ENCODE measurements around the gene CRIP1. TPM values are rescaled to one million over a fixed set of nuclear protein-coding genes. Genes with fewer than 3 reads are reported as not detected.

The CRIP1 gene
- total RNA-seq, 4 donors from 2014 or later = 28.6 to 140 (median 76.2) TPM

DNA sequence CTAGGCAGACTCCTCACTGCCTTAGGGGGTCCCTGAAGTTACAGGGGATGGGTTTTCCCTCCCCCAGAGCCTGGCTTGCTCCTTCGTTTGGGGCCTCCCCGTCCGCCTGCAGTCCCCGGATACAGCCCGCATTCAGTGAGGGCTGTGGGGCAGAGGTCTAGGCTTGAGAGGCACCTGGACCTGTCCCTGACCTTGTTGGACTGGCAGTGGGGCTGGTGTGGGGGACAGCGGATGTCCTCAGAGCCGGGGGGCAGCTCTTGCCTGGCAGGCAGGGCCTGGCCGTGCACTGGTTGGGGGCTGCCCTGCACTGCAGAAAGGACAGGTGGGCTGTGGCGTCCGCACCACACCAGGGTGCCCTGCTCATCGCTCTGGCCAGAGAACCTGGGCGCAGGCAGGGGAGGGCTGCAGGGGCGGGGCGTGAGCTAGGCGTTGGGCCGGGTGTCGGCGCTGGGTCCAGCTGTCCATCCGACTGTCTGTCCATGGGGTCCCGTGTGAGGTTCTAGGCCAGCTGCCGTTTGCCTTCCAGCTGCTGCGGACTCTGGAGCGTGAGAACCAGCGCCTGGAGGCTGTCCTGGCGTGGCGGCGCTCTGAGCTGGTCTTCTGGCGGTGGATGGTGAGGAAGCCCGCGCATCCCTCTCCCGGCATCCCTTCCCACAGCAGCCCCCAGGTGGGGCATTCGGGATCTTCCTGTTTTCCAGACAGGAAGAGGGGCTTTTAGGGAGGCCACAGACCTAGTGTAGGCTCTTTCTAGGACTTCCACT lies 10.3 kb downstream of the CRIP1 start:
- H3K27me3 ChIP-seq = no peaks in the 10 kb centered on the region
- no peaks in the 10 kb centered on the region for H3K9me3 ChIP-seq
- H3K36me3 ChIP-seq = peaks cover 11% of the 10 kb centered on the region
- no peak overlapping the region for H3K4me3 ChIP-seq
- H3K27ac ChIP-seq = no peak overlapping the region
- 100% methylated on average over 1 of the region's 32 CpGs for WGBS
- H3K4me1 ChIP-seq = peaks cover 23% of the 10 kb centered on the region
- peak in 1 of 2 donors; percentile 67 for DNase-seq (ENCODE audit: low spot score in 2 of 2)
- TF ChIP-seq, protein P1, sequence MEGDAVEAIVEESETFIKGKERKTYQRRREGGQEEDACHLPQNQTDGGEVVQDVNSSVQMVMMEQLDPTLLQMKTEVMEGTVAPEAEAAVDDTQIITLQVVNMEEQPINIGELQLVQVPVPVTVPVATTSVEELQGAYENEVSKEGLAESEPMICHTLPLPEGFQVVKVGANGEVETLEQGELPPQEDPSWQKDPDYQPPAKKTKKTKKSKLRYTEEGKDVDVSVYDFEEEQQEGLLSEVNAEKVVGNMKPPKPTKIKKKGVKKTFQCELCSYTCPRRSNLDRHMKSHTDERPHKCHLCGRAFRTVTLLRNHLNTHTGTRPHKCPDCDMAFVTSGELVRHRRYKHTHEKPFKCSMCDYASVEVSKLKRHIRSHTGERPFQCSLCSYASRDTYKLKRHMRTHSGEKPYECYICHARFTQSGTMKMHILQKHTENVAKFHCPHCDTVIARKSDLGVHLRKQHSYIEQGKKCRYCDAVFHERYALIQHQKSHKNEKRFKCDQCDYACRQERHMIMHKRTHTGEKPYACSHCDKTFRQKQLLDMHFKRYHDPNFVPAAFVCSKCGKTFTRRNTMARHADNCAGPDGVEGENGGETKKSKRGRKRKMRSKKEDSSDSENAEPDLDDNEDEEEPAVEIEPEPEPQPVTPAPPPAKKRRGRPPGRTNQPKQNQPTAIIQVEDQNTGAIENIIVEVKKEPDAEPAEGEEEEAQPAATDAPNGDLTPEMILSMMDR (IDR thresholded peaks at IDR 0.05) = no peak
- no peak for TF ChIP-seq EP300 (IDR thresholded peaks at IDR 0.05)
- TF ChIP-seq POLR2A (IDR thresholded peaks at IDR 0.05) = no peak
- TF ChIP-seq POLR2AphosphoS5 (IDR thresholded peaks at IDR 0.05) = no peak

DNA sequence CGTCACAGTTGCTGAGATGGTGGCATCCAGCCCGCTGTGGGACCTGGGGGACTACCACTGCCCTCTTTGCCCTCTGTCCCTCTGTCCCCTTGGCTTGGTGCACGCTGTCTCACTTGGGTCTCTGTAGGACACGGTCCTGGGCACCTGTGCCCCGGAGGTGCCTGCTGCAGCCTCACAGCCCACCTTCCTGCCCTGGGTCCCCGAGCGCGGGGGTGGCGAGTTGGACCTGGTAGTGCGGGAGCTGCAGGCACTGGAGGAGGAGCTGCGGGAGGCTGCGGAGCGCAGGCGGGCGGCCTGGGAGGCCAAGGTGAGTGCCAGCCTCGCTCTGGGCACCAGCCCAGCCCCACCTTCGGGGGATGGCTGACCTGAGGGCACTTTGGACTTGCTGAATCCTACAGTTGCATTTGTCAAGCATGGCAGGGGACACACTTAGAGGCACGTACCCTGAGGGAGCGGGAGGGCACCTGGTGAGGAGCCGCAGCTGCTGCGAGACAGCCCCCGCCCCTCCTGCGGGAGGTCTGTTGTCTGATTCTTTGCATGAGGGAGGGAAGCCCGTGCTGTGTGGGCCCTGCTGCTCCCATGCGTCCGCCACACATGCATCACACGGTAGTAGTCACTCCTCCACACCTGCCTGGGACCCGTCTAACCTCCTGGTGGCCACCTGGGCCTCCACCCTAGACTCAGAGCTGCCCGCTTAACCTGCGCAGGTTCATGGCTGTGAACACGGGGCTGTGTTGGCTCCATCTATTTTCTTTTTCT lies 11.2 kb downstream of the CRIP1 start:
- peak in 1 of 2 donors; percentile 73 for DNase-seq (ENCODE audit: low spot score in 2 of 2)
- no peak for TF ChIP-seq POLR2A (IDR thresholded peaks at IDR 0.05)
- TF ChIP-seq, protein P1 (IDR thresholded peaks at IDR 0.05) = no peak
- no peak for TF ChIP-seq EP300 (IDR thresholded peaks at IDR 0.05)
- no peak for TF ChIP-seq POLR2AphosphoS5 (IDR thresholded peaks at IDR 0.05)
- WGBS = 87% methylated on average over 10 of the region's 31 CpGs
- Histone ChIP-seq H3K4me1 (peaks cover 15% of the 10 kb centered on the region), H3K9me3 (no peaks in the 10 kb centered on the region), H3K27me3 (no peaks in the 10 kb centered on the region), H3K36me3 (peaks cover 11% of the 10 kb centered on the region), H3K4me3 (no peak overlapping the region), H3K27ac (no peak overlapping the region)

DNA sequence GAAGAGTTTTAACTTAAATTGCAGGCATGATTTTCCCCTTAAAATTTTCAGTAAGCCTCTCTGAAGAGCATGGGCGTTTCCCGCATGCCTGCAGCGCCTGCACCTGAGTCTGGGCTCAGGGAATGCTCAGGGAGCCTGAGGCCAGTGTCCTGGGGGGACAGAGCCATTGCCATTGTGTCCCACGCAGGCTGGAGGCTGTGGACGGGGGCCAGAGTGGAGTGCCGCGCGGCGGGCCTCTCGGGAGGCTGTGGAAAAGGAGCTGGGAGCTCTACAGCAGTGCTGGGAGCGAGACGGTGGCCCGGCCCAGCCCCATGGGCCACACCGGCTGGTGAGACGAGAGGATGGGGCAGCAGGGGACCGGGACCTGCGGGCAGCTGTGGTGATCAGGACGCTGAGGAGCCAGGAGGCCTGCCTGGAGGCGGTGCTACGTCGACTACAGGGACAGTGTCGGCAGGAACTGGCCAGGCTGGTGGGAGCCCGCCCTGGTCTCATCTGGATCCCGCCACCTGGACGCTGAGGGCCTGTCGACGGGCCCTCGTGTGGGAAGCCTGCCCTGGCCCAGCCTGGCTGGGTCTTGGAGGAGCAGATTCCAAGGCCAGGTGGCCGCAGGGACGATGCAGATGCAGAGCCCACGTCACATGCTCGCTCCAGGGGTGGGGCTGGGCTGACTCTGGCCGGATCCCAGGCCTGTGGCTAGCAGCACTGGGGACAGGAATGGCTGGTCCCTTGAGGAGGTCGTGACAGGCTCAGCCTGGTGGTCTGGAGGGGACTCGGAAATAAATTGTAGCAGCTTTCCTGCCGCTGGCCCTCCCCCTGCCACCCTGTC lies 12.0 kb downstream of the CRIP1 start:
- Histone ChIP-seq H3K9me3 (no peaks in the 10 kb centered on the region), H3K27ac (peak overlapping the region; percentile 14), H3K27me3 (no peaks in the 10 kb centered on the region), H3K4me1 (peaks cover 15% of the 10 kb centered on the region), H3K4me3 (no peak overlapping the region), H3K36me3 (peaks cover 6% of the 10 kb centered on the region)
- TF ChIP-seq POLR2A (IDR thresholded peaks at IDR 0.05) = no peak
- TF ChIP-seq, protein P1 (IDR thresholded peaks at IDR 0.05) = no peak
- TF ChIP-seq POLR2AphosphoS5 (IDR thresholded peaks at IDR 0.05) = no peak
- TF ChIP-seq EP300 (IDR thresholded peaks at IDR 0.05) = no peak
- peak in 1 of 2 donors; percentile 70 for DNase-seq (ENCODE audit: low spot score in 2 of 2)
- WGBS = 88% methylated on average over 23 of the region's 36 CpGs

DNA sequence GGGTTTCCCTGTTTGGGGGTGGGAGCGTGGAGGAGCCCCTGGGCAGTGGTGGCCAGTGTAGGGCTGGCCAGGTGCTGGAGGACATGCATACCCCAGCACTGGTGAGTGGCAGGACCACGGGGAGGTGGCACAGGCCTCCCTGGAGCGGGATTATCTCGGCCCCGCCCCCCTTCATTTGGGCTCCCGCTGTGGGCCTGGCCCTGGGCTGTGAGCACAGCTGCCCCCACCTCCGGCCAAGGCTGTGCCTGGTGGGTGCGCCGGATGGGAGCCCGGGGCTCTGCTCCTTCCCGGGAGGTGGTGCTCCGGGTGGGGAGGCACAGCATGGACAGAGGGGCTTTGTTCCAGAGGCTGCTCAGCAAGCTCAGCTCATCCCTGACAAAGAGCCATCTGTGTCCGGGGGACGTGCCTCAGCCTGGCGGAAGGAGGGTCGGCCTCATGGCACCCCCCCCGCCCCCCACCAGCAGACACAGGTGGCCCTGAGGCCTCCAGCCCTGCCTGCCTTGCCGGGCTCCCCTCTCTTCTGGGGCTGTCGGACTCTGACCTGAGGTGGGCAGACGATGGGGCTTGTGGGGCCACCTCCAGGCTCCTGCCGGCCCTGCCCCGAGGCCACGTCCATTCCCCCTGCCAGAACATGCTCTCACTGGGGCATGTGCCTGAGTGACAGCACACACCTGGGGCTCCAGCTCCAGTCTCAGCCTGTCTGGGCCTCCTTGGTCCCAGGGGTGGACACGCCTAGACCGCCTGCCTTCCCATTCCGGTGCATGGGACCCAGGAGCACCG lies 12.8 kb downstream of the CRIP1 start:
- H3K27me3 ChIP-seq = no peaks in the 10 kb centered on the region
- DNase-seq (ENCODE audit: low spot score in 2 of 2) = peak in 1 of 2 donors; percentile 66
- no peaks in the 10 kb centered on the region for H3K9me3 ChIP-seq
- peaks cover 15% of the 10 kb centered on the region for H3K4me1 ChIP-seq
- TF ChIP-seq POLR2A (IDR thresholded peaks at IDR 0.05) (no peak), EP300 (IDR thresholded peaks at IDR 0.05) (no peak), POLR2AphosphoS5 (IDR thresholded peaks at IDR 0.05) (no peak)
- TF ChIP-seq, protein P1 (IDR thresholded peaks at IDR 0.05) = no peak
- peaks cover 6% of the 10 kb centered on the region for H3K36me3 ChIP-seq
- no peak overlapping the region for H3K27ac ChIP-seq
- 66% methylated on average over 15 of the region's 27 CpGs for WGBS
- H3K4me3 ChIP-seq = no peak overlapping the region

Data from suprapubic skin (tissue), 4 donors.